K562 treated with DMSO at 1 percent for 48 hours (cell line): Measurements from ENCODE around the gene ZNF778. TPM values are rescaled to one million over a fixed set of nuclear protein-coding genes. Genes with fewer than 3 reads are reported as not detected.

Experiments used
- total RNA-seq: library from RNA; unstranded; fragments of 300-600 nt; gene quantifications from 2 replicates; pipeline ENCODE4 v1.2.3, GENCODE V29; 2022; ENCODE audit warnings: low replicate concordance; ENCODE audit errors: extremely low read depth

The ZNF778 gene
- total RNA-seq = not detected in 2 replicates

DNA sequence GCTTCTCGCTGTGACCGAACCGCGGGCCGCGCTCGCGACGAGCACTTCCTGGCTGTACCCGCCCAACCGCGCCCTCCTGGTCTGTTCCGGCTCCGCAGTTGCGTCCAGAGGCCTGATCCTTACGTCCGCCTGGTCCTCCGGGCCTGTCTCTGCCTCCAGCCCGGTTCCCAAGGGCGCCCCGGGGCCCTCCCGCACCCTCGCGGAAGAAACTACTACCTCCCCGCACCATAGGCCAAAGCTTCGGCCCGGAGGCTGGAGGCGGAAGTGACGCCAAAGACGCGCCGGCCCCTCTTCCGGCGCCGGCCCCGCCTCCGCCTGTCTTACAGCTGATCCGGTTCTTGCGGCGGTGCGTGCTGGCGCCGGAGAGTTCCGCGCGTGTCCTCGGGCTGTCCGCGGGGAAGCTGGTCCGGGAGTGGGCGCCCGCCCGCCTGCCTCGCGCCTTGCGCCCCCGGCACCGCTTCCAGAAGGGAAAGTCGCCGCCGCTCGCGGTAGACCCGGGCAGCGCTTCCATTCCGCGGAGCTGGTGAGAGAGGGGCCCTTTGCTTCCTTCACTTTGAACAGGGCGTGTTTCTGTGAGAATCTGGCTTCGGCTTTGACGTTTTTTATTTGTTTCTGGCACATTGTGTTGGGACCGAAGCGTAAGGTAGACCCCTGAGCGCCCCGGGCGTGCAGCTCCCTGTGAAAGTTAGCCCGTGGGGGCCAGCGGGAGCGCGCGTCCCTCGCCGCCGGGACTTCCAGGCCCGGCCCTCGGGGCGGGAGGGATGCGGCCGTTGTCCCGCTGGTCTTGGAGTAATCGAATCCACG, at the start of gene ZNF778:
Gene ZNF778, plus strand, starts transcription at position 316 of the 804 bp plus-strand sequence. CDS start 3,425 bp downstream, outside the sequence.

DNA sequence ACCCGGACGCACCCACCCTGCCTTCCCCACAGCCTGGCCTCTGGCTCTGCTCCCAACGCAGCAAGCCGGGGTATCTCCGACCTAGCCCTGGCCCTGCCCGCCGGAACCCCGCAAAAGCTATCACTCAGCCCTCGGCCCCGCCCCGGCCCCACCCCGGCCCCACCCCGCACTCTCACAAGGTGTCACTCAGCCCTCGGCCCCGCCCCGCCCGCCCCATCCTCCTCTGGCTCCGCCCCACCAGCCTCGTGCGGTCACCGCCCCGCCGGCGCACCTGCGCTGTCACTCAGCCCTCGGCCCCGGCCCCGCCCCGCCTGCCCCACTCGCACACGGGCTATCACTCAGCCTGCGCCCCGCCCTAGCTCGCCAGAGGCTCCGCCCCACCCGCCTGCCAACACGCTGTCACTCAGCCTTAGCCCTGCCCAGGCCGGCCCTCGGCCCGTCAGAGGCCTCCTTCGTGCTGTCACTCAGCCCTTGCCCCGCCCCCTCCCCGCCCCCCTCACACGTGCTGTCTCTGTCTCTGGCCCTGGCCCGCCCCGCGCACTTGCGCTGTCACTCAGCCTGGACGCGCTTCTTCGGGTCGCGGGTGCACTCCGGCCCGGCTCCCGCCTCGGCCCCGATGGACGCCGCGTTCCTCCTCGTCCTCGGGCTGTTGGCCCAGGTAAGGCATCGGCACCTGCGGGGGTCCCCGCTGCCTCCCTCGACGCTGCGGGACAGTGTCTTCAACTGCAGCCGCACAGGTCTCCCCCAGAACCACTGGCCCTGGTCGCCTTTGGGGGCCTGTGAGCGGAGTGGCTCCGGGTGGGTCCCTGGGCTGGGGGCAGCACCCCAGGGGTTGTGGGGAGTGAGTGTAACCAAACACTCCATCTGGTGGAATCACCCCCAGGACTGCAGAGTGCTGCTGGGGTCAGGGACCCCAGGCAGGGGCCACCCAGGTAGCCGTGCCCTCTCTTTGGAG, 46.0 kb upstream of the ZNF778 start, which contains the start of gene CDH15:
Gene CDH15, plus strand, starts transcription at position 533 of the 955 bp plus-strand sequence. Its CDS starts 84 bp downstream, at position 617.

DNA sequence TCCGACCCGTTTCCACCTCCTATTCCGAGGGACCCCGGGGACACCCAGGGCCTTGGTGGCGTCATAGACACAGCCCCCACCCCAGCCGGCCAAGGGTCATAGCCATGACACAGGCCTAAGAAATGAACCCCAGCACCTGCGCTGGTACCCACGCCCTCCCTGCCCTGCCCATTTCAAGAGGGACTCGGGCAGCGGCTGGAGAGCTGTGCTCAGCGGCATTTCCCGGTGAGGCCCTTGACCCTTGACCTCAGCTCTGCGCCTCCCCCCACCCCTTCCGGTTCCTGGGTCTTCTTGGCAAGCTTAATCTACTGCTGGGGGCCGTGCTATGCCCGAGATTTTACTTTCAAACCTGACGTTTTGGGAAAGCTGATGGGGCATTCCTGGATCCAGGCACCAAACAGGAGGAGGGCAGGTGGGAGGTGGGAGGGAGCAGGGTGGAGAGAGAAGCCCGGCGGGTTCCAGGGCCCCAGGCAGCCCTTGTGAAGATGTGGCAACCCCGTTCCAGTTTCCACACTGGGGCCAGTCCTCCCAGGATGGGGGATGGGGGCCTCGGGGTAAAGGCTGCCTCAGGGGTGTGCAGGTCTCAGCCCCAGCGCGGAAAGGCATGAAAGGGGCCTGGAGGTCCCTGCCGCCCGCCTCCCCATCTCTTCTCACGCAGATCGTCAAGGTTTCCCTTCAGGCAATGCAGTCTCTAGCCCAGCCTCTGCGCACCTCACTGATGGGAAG, 17.2 kb upstream of the ZNF778 start, which contains the start of gene SLC22A31:
Gene SLC22A31, minus strand, starts transcription at position 414 of the 726 bp plus-strand sequence. Its CDS starts 36 bp downstream, at position 378.

Other genes starting within 250 kb of the ZNF778 start
- gene CBFA2T3, start 240.5 kb upstream of the ZNF778 start, total RNA-seq = not detected in 2 replicates
- not detected in 2 replicates for gene ACSF3, start 123.9 kb upstream of the ZNF778 start, total RNA-seq
- not detected in 2 replicates for gene CDH15, start 46.0 kb upstream of the ZNF778 start, total RNA-seq
- gene SLC22A31, start 17.2 kb upstream of the ZNF778 start, total RNA-seq = not detected in 2 replicates